Adrenal gland (tissue), 5 donors: Measurements from ENCODE around the gene PYURF.

Source experiments
- POLR2A ChIP-seq, 2 donors: fragments of 450-650 bp; IDR thresholded peaks; one replicate each; pipeline ENCODE4 v1.6.1; 2017; ENCODE audit warnings: antibody characterized with exemption in 2 of 2, mild to moderate bottlenecking in 2 of 2, moderate library complexity in 1 of 2
- TF ChIP-seq, protein P1 (sequence below), 6 experiments: fragments of 450-650 bp in 4 of 6; fragments of 200-600 bp in 2 of 6; sonication (generic) in 1 of 6; IDR thresholded peaks; 1 replicate in 5 of 6; 2 replicates in 1 of 6; pipeline versions ENCODE4 v1.5.1 to v1.8.0; 2016 to 2021; ENCODE audit warnings: antibody characterized with exemption in 6 of 6, mild to moderate bottlenecking in 2 of 6, moderate library complexity in 1 of 6
- donor health status: DM: no; HTN: no; CAD: no.

DNA sequence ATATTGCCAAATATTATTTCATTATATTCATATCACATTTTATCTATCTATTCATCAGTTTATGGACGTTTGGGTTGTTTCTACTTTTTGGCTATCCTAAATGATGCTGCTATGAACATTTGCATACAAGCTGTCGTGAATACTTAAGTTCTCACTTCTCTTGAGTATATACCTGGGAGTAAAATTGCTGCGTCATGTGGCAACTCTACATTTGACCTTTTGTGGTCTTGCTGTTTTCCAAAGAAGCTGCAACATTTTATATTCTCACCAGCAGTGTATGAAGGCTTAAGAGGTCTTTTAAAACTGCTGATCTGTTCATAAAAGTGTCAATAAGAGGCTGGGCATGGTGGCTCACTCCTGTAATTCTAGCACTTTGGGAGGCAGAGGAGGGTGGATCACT is 5.8 kb downstream of the PYURF start:
- no peak for TF ChIP-seq POLR2A (IDR thresholded peaks at IDR 0.05)
- TF ChIP-seq, protein P1, sequence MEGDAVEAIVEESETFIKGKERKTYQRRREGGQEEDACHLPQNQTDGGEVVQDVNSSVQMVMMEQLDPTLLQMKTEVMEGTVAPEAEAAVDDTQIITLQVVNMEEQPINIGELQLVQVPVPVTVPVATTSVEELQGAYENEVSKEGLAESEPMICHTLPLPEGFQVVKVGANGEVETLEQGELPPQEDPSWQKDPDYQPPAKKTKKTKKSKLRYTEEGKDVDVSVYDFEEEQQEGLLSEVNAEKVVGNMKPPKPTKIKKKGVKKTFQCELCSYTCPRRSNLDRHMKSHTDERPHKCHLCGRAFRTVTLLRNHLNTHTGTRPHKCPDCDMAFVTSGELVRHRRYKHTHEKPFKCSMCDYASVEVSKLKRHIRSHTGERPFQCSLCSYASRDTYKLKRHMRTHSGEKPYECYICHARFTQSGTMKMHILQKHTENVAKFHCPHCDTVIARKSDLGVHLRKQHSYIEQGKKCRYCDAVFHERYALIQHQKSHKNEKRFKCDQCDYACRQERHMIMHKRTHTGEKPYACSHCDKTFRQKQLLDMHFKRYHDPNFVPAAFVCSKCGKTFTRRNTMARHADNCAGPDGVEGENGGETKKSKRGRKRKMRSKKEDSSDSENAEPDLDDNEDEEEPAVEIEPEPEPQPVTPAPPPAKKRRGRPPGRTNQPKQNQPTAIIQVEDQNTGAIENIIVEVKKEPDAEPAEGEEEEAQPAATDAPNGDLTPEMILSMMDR (IDR thresholded peaks at IDR 0.05): no peak
